ENCODE data around the gene MED13L.

Gene MED13L

DNA sequence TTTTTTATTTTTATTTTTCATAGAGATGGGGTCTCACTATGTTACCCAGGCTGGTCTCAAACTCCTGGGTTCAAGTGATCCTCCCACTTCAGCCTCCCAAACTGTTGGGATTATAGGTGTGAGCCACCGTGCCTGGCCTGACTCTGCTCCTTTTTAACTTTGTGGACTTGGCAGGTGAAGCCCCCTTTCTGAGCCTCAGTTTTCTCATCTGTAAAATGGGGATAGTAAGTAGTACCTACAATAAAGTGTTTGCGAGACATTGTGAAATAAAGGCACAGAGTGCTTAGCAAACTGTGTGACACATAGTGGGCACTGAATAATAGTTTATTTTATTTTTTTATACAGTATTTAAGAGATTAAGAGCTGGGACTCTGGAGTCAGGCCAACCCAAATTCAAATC, 21.1 kb upstream of the MED13L start:
- no peak overlapping the region for H3K4me3 ChIP-seq (replicated peaks; ENCODE audit: low read depth, low read length)
- TF ChIP-seq CTCF (IDR thresholded peaks at IDR 0.05; ENCODE audit: low read length, missing control alignments), result no peak
- DNase-seq (ENCODE audit: low read depth), result no peak

GRCh38 chr12:116297224-116297834, 19.8 kb upstream of the MED13L start:
- no peak for TF ChIP-seq CTCF (IDR thresholded peaks at IDR 0.05; ENCODE audit: low read length, missing control alignments)
- DNase-seq (ENCODE audit: low read depth), result no peak
- H3K4me3 ChIP-seq (replicated peaks; ENCODE audit: low read depth, low read length), result no peak overlapping the region

DNA sequence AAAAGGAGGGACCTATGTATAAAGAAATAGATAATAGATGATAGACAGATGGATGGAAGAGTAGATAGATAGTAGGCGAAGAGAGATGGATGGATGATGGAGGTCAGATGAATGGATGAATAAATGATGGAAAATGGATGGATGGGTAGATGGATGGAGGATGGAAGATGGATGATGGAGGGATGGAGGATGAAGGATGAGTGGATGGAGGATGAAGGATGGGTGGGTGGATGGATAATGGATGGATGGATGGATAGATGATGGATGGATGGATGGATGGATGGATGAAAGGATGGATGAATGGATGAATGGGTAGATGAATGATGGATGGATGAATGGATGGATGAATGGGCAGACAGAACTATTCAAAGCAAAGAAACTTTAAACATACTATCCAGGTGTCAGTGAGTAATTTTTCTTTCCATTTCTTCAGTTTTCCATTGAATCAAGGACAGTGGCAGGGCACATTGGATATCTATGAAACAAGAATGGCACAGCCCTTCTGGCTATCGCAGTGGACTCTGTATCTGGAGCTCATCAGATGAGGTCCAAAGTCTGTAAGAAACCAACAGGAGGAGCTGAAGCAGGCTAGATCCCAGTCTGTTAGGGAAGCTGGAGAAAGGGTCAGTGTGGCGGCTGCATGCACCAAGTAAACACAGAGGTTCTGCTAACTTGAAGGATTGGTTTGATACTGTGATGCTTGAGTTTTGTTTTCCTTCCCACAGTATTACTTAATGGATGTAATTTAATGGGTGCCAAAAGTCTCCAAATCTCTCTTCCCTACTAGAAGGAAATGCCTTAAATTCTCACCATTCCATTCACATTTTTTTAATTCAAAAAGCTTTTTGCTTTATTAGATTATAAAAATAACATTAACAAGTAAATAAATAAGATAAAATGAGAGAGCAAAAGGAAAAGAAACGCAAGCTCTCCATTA, 18.1 kb upstream of the MED13L start:
- TF ChIP-seq CTCF (IDR thresholded peaks at IDR 0.05; ENCODE audit: low read length, missing control alignments), result no peak
- no peak overlapping the region for H3K4me3 ChIP-seq (replicated peaks; ENCODE audit: low read depth, low read length)
- DNase-seq (ENCODE audit: low read depth), result peak; percentile 63

- no peak overlapping the region for H3K4me3 ChIP-seq (replicated peaks; ENCODE audit: low read depth, low read length)
- no peak for DNase-seq (ENCODE audit: low read depth)
- TF ChIP-seq CTCF (IDR thresholded peaks at IDR 0.05; ENCODE audit: low read length, missing control alignments), result no peak
Observed at GRCh38 chr12:116294454-116295165, 17.1 kb upstream of the MED13L start.

GRCh38 chr12:116293687-116294453, 16.4 kb upstream of the MED13L start:
- H3K4me3 ChIP-seq (replicated peaks; ENCODE audit: low read depth, low read length), result no peak overlapping the region
- no peak for DNase-seq (ENCODE audit: low read depth)
- TF ChIP-seq CTCF (IDR thresholded peaks at IDR 0.05; ENCODE audit: low read length, missing control alignments), result no peak

DNA sequence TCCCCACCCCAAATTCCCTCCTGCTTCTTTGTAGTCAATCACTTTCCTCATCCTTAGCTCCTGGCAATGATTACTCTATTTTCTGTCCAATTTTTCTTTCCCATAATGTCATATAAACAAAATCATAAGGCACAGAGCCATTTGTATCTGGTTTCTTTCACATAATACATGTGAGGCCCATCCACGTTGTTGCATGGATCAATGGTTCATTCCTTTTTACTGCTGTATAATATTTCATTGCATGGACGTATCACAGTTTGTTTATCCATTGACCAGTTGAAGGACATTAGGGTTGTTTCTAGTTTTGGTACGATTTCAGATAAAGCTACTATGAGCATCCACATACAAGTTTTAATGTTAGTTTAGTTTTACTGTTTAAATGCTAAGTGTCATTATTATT, 13.7 kb upstream of the MED13L start:
- no peak for TF ChIP-seq CTCF (IDR thresholded peaks at IDR 0.05; ENCODE audit: low read length, missing control alignments)
- no peak overlapping the region for H3K4me3 ChIP-seq (replicated peaks; ENCODE audit: low read depth, low read length)
- DNase-seq (ENCODE audit: low read depth), result no peak
